Stimulated activated CD4-positive, alpha-beta T cell treated with anti-CD3 and anti-CD28 coated beads, TNF-alpha, amount 100 ng/mL, for 24 hours (primary cell): Measurements from ENCODE around the gene ZNF808.
"Not testable (repeated sequence)": the region's sequence is repeated elsewhere in the genome, so short reads cannot be mapped to it uniquely, and the experiment has no call there.

Experiments used
- DNase-seq, 3 experiments: peaks; one replicate each; pipeline ENCODE4 v3.0.0-alpha.2; 2020; ENCODE audit warnings: low read depth in 3 of 3

The ZNF808 gene

DNA sequence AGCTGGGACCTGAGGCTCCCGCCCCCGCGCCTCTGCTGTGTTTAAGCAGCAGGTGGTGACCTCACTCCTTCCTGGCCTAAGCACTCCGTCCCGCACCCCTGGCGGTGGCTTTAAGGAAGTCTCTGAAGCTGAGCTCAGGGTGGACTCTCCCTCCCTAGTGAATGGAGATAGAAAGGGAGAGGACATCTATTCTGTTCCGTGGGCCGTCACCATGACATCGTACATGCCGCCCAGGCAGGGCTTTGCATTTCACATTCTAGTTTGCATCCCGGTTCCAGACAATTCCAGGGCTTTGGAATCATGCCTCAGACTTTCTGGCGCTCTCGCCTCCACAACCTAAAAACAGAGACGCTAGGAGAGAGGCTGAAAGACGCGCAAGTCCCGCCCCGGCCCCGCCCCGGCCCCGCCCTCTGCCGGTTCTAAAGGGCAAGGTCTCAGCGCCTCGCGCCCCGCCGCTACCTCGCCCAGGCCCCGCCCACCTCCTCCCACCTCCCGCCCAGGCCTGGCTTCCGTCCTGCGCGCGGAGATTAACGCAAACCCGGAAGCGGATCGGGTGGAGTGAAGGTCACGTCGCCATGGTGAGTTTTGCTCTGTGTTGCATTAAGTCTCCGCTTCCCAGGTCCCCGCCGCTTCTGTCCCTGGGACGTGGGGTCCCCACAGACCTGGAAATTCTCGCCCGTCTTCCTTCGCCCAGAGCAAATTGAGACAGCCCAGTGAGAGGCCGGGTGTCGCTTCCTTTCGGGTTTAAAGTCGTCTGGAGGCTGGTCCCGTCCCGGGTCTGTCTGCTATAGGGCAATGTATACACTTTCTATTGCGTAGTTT, at the start of gene ZNF808:
Gene ZNF808, plus strand, starts transcription at position 535 of the 822 bp plus-strand sequence. CDS start 15,617 bp downstream, outside the sequence.
- peak; percentile 94 to 97 (median 95) for DNase-seq

DNA sequence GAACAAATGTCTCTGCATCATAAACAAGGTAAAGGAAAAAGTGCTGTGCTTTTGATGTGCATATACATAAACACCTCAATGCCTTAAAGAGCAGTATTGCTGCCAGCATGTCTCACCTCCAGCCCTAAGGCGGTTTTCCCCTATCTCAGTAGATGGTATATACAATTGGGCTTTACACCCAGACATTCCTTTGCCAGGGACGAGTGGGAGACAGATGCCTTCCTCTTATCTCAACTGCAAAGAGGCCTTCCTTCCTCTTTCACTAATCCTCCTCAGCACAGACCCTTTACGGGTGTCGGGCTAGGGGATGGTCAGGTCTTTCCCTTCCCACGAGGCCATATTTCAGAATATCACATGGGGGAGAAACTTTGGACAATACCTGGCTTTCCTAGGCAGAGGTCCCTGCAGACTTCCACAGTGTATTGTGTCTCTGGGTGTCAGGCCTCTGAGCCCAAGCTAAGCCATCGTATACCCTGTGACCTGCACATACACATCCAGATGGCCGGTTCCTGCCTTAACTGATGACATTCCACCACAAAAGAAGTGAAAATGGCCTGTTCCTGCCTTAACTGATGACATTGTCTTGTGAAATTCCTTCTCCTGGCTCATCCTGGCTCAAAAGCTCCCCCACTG, 43.2 kb upstream of the ZNF808 start:
- DNase-seq: not testable (repeated sequence)

DNA sequence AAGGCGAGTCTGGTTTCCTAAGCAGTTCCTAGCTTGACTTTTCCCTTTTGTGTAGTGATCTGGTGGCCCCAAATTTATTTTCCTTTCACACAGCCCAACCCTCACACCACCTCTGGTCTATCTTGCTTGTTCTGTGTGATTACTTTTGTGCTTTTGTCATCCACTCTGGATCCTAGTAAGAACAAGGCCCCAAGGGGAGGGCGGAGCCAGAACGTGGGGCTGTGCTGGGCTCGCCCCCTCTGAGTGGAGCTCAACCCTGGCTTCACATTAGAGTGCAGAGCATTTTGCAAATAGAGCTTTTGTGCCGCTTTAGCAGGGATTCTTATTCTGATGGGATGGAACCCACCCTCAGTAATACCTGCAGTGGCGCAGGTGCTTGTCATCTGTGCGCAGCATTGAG, 42.4 kb upstream of the ZNF808 start:
- DNase-seq: not testable (repeated sequence)

DNA sequence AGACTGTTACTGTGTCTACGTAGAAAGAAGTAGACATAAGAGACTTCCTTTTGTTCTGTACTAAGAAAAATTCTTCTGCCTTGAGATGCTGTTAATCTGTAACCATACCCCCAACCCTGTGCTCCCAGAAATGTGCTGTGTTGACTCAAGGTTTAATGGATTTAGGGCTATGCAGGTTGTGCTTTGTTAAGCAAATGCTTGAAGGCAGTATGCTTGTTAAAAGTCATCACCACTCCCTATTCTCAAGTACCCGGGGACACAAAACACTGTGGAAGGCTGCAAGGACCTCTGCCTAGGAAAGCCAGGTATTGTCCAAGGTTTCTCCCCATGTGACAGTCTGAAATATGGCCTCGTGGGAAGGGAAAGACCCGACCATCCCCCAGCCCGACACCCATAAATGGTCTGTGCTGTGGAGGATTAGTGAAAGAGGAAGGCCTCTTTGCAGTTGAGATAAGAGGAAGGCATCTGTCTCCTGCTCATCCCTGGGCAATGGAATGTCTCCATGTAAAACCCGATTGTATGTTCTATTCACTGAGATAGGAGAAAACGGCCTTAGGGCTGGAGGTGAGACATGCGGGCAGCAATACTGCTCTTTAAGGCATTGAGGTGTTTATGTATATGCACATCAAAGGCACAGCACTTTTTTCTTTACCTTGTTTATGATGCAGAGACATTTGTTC, 41.8 kb upstream of the ZNF808 start:
- DNase-seq: not testable (repeated sequence)

- peak in 1 of 3 experiments; percentile 1 for DNase-seq
These were observed 35.1 kb upstream of the ZNF808 start for GRCh38 chr19:52492201-52492993.

- no peak for DNase-seq
These were observed 34.4 kb upstream of the ZNF808 start for GRCh38 chr19:52492994-52493470.

GRCh38 chr19:52494518-52494917, 33.0 kb upstream of the ZNF808 start:
- DNase-seq: no peak

DNA sequence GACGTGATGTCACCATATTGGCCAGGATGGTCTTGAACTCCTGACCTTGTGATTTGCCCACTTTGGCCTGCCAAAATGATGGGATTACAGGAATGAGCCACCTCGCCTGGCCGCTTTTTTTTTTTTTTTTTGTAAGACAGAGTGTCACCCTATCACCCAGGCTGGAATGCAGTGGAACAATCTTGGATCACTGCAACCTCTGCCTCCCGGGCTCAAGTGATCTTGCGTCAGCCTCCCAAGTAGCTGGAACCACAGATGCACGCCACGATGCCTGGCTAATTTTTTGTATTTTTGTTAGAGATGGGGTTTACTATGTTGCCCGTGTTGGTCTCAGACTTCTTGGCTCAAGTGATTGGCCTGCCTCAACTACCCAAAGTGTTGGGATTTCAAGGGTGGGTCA, 28.9 kb upstream of the ZNF808 start:
- no peak for DNase-seq

GRCh38 chr19:52500474-52500873, 27.0 kb upstream of the ZNF808 start:
- not testable (repeated sequence) for DNase-seq

DNA sequence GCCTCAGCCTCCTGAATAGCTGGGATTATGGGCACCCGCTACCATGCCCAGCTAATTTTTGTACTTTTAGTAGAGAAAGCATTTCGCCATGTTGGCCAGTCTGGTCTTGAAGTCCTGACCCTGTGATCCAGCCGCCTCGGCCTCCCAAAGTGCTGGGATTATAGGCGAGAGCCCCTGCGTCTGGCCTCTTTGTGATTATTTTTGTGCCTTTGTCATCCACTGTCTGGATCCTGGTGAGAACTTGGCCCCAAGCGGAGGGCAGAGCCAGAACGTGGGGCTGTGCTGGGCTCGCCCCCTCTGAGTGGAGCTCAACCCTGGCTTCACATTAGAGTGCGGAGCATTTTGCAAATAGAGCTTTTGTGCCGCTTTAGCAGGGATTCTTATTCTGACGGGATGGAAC, 26.5 kb upstream of the ZNF808 start:
- not testable (repeated sequence) for DNase-seq

DNA sequence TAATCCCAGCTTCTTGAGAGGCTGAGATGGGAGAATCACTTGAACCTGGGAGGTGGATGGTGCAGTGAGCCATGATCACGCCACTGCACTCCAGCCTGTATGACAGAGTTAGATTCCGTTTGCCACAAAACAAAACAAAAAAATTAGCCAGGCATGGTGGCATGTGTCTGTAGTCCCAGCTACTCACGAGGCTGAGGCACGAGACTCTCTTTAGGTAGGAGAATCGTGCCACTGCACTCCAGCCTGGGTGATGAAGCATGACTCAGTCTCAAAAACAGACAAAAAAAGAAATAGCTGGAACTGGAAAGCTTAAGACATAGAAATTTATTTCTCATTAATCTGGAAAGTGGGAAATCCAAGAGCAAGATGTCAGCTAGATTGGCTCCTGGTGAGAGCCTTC, 20.2 kb upstream of the ZNF808 start:
- DNase-seq: no peak

- DNase-seq: no peak
These were observed 11.3 kb upstream of the ZNF808 start for GRCh38 chr19:52516191-52516590.

DNA sequence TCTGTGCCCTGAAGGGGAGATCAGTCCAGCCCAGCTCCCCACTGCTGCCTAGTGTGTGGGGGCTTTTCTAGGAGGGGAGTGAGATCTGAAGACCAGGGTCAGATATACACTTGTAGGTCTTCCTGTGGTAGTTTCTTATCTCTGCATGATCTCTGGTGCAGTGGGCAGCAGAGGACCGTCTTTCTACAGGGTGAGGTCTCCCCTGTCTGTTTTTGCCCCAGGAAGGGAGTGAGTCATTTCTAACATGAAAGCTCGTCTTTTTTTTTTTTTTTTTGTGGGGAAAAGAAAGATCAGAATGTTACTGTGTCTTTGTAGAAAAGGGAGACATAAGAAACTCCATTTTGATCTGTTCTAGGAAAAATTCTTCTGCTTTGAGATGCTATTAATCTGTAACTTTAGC, 8.8 kb upstream of the ZNF808 start:
- DNase-seq: no peak

DNA sequence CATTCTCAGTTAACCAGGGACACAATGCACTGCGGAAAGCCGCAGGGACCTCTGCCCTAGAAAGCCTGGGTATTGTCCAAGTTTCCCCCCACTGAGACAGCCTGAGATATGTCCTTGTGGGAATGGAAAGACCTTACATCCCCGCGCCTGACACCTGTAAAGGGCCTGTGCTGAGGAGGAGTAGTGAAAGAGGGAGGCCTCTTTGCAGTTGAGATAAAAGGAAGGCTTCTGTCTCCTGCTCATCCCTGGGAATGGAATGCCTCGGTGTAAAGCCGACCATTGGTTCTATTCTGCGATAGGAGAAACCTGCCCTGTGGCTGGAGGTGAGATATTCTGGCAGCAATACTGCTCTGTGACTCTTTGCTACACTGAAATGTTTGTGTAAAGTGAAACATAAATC, 8.3 kb upstream of the ZNF808 start:
- not testable (repeated sequence) for DNase-seq

DNA sequence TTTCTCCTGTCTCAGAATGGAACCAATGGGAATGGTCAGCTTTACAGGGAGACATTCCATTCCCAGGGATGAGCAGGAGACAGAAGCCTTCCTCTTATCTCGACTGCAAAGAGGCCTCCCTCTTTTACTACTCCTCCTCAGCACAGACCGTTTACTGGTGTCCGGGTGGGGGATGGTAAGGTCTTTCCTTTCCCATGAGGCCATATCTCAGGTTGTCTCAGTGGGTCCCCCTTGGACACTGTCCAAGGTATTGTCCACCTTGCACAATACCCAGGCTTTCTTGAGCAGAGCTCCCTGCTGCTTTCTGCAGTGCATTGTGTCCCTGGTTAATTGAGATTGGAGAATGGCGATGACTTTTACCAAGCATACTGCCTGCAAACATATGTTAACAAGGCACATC, 7.5 kb upstream of the ZNF808 start:
- no peak for DNase-seq

- DNase-seq: no peak
These were observed 4.9 kb upstream of the ZNF808 start for GRCh38 chr19:52522551-52522950.

DNA sequence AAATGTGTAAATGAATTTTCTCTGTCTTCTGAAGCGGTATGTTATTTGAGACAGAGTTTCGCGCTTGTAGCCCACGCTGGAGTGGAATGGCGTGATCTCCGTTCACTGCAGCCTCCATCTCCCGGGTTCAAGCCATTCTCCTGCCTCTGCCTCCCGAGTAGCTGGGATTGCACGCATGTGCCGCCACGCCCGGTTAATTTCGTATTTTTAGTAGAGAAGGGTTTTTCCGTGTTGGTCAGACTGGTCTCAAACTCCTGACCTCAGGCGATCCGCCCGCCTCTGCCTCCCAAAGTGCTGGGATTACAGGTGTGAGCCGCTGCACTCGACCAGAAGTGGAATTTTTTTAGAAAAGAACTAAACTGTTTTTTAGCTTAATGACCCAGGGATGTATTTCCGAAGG, 3.4 kb upstream of the ZNF808 start:
- no peak for DNase-seq

- DNase-seq: no peak
These were observed 486 bp downstream of the ZNF808 start for GRCh38 chr19:52527956-52528351.

DNA sequence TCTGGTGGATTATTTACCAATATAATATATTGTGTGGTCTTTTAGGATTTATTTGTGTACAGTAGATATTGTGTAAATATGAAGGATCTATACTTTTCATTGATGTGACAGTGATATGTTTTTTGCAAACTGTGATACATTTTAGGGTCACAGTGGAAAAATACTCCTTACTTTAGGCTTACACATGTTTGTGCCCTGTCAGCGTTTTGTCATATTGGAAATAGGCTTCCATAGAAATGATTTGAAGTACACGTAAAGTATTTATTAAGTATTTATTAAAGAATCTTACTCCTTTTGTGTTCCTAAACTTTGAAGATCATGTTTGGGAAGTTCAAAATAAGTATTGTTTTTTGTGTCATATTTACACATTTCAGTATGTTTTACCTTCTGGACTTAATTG, 5.0 kb downstream of the ZNF808 start:
- no peak for DNase-seq

DNA sequence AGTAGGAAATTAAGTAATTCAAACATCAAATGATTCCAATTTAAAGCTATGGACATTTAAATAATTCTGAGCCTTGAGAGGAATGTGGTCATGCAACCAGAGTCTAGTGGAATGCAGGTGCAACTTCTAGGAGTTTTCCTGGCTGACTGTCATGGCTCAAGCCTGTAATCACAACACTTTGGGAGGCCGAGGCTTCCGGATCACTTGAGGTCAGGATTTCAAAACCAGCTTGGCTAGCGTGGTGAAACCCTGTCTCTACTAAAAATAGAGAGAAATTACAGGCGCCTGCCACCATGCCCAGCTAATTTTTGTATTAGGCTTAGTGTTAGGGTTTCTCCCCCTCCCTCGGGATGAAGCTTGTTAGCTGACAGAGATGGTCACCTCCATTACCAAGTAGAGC, 6.4 kb downstream of the ZNF808 start:
- DNase-seq: no peak

DNA sequence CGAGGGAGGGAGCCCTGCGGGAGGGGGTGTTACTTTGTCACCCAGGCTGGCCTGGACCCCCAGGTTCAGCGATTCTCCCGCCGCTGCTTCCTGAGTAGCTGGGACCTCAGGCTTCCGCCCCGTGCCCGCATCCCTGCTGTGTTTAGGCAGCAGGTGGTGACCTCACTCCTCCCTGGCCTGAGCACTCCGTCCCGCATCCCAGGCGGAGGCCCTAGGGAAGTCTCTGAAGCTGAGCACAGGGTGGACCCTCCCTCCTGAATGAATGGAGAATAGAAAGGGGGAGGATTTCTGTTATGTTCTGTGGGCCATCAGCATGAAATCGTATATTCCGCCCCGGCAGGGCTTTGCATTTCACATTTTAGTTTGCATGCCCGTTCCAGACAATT, 7.9 kb downstream of the ZNF808 start:
- not testable (repeated sequence) for DNase-seq
